ENCODE results near the gene CD44.

DNA sequence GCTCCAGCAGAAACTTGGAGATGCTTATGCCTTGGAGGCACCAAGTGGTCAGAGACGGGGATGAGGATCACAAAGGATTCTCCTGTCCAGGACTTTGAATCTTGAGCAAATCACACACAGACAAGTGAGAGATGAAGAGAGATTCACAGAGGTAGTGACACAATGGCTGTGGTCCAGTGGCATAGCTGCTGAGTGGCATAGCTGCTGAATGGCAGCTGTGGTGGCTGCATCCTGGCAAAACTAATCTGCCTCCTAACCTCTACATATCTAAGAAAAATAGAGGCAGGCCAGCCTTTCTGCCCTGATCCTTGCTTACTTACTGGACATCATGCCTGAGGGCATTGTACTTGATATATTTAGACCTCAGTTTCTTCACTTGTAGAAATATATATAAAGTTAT is 102.6 kb downstream of the CD44 start:
- TF ChIP-seq, protein P1, sequence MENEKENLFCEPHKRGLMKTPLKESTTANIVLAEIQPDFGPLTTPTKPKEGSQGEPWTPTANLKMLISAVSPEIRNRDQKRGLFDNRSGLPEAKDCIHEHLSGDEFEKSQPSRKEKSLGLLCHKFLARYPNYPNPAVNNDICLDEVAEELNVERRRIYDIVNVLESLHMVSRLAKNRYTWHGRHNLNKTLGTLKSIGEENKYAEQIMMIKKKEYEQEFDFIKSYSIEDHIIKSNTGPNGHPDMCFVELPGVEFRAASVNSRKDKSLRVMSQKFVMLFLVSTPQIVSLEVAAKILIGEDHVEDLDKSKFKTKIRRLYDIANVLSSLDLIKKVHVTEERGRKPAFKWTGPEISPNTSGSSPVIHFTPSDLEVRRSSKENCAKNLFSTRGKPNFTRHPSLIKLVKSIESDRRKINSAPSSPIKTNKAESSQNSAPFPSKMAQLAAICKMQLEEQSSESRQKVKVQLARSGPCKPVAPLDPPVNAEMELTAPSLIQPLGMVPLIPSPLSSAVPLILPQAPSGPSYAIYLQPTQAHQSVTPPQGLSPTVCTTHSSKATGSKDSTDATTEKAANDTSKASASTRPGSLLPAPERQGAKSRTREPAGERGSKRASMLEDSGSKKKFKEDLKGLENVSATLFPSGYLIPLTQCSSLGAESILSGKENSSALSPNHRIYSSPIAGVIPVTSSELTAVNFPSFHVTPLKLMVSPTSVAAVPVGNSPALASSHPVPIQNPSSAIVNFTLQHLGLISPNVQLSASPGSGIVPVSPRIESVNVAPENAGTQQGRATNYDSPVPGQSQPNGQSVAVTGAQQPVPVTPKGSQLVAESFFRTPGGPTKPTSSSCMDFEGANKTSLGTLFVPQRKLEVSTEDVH (IDR thresholded peaks at IDR 0.05; ENCODE audit: low read depth, partially characterized antibody): no peak
- no peak for TF ChIP-seq EED (IDR thresholded peaks at IDR 0.05; ENCODE audit: low read depth)
- TF ChIP-seq POLR2AphosphoS5 (IDR thresholded peaks at IDR 0.05; ENCODE audit: low read length): no peak
- TF ChIP-seq ZBED1 (IDR thresholded peaks at IDR 0.05; ENCODE audit: borderline replicate concordance): no peak
- TF ChIP-seq FOXK2 (IDR thresholded peaks at IDR 0.05): no peak
- no peak for TF ChIP-seq EP300 (IDR thresholded peaks at IDR 0.05; ENCODE audit: borderline replicate concordance in 1 of 2, control insufficient read depth in 1 of 2, low read depth in 2 of 2, low read length in 2 of 2)

All from GM12878 (cell line).